Left ventricle myocardium inferior (tissue), 1 donor: ENCODE data around the gene KRTAP10-2. TPM values are rescaled to one million over a fixed set of nuclear protein-coding genes. Genes with fewer than 3 reads are reported as not detected.
"Not testable (repeated sequence)": the region's sequence is repeated elsewhere in the genome, so short reads cannot be mapped to it uniquely, and the experiment has no call there.

Source experiments
- DNase-seq: peaks from one replicate; pipeline ENCODE4 v3.0.0-alpha.2; 2020
- H3K27ac ChIP-seq: fragments of 200-600 bp; replicated peaks from 2 replicates; pipeline ENCODE4 v1.8.0; 2021
- H3K27me3 ChIP-seq: fragments of 200-600 bp; 2 replicates; pipeline ENCODE4 v1.8.0; 2021; ENCODE audit warnings: low read depth
- H3K36me3 ChIP-seq: fragments of 200-600 bp; 2 replicates; pipeline ENCODE4 v1.8.0; 2021
- H3K4me1 ChIP-seq: fragments of 200-600 bp; 2 replicates; pipeline ENCODE4 v1.8.0; 2021
- H3K4me3 ChIP-seq: fragments of 200-600 bp; 2 replicates; pipeline ENCODE4 v1.8.0; 2021; ENCODE audit warnings: mild to moderate bottlenecking, moderate library complexity
- H3K9me3 ChIP-seq: fragments of 200-600 bp; replicated peaks from 2 replicates; pipeline ENCODE4 v1.8.0; 2021
- CTCF ChIP-seq: fragments of 200-600 bp; IDR thresholded peaks from 2 replicates; pipeline ENCODE4 v1.8.0; 2021; ENCODE audit warnings: antibody characterized with exemption, mild to moderate bottlenecking, borderline replicate concordance
- intact Hi-C: fragments of 100-400 bp; cut with micrococcal nuclease; formaldehyde crosslinking; loops from one replicate; pipeline ENCODE4 v1.11.0; 2022
- total RNA-seq: library from RNA; stranded (reverse); fragmentation: NEBNext Ultra II Directional; extraction: Animal tissue kit (Norgen Biotek cat#: 25700); gene quantifications from one replicate; pipeline ENCODE4 v1.2.1, GENCODE V29; 2021
- donor health status: DM: no; HTN: yes; CAD: no; lungs with severe emphysema.

KRTAP10-2 gene
- total RNA-seq, 1 donor from 2014 or later = not detected

DNA sequence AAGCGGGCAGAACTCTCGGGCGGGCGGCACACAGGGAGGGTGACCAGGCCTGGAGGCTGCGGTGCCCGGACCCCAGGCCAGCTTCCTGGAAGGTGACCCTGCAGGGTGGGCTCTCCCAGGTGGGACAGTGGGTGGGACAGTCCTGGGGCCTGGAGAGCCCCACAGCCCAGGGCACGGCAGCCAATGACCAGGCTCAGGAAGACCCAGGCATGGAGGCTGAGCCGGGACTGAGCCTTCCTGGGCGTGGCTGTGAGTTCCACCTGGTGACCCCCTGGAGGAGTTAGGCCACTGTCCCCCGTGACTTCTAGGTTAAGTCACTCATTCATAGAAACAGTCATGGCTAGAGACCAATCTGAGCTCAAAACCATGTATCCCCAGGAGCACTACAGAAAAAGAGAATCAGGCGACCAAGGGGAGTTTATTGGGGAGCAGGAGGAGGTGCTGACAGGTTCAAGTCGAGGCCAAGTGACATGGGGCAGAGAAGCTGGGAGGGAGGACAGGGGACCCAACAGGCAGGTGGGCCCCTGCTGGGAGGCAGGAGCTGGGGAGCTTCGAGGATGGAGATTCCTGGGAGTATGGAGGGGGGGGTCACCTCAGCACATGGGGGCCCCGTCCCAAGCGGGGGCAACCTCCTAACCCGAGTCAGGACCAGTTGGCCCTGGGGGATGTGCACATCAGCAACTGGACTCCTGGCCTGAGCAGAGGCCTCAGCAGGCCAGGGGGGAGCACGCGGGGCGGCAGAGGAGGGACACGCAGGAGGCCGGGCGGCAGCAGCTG, 27.9 kb upstream of the KRTAP10-2 start:
- no peaks in the 10 kb centered on the region for H3K36me3 ChIP-seq
- TF ChIP-seq CTCF = no peak
- H3K27ac ChIP-seq = no peak overlapping the region
- peaks cover 26% of the 10 kb centered on the region for H3K27me3 ChIP-seq
- H3K4me1 ChIP-seq = peaks cover 3% of the 10 kb centered on the region
- intact Hi-C loops = no loop called here
- no peak overlapping the region for H3K4me3 ChIP-seq
- DNase-seq = no peak
- peaks cover 41% of the 10 kb centered on the region for H3K9me3 ChIP-seq

GRCh38 chr21:44578371-44579055, 27.2 kb upstream of the KRTAP10-2 start:
- no peaks in the 10 kb centered on the region for H3K36me3 ChIP-seq
- no peak overlapping the region for H3K27ac ChIP-seq
- intact Hi-C loops = no loop called here
- no peak for DNase-seq
- no peaks in the 10 kb centered on the region for H3K4me1 ChIP-seq
- H3K27me3 ChIP-seq = peaks cover 26% of the 10 kb centered on the region
- TF ChIP-seq CTCF = no peak
- H3K4me3 ChIP-seq = no peak overlapping the region
- H3K9me3 ChIP-seq = peaks cover 41% of the 10 kb centered on the region

- intact Hi-C loops = no loop called here
Measured at GRCh38 chr21:44576025-44576420, 24.7 kb upstream of the KRTAP10-2 start.

GRCh38 chr21:44575307-44576024, 24.2 kb upstream of the KRTAP10-2 start:
- Histone ChIP-seq H3K36me3 (no peaks in the 10 kb centered on the region), H3K4me3 (no peak overlapping the region), H3K4me1 (no peaks in the 10 kb centered on the region), H3K27ac (no peak overlapping the region), H3K9me3 (peaks cover 35% of the 10 kb centered on the region), H3K27me3 (peaks cover 24% of the 10 kb centered on the region)
- intact Hi-C loops = no loop called here
- TF ChIP-seq CTCF = no peak
- no peak for DNase-seq

More at GRCh38 chr21:44576025-44576420, 24.7 kb upstream of the KRTAP10-2 start:
- Histone ChIP-seq H3K27ac (no peak overlapping the region), H3K4me3 (no peak overlapping the region), H3K27me3 (peaks cover 24% of the 10 kb centered on the region), H3K9me3 (peaks cover 36% of the 10 kb centered on the region), H3K4me1 (no peaks in the 10 kb centered on the region), H3K36me3 (no peaks in the 10 kb centered on the region)
- no peak for DNase-seq
- no peak for TF ChIP-seq CTCF

- Histone ChIP-seq H3K36me3 (no peaks in the 10 kb centered on the region), H3K27me3 (peaks cover 18% of the 10 kb centered on the region), H3K4me1 (no peaks in the 10 kb centered on the region), H3K9me3 (peaks cover 37% of the 10 kb centered on the region), H3K4me3 (no peak overlapping the region), H3K27ac (no peak overlapping the region)
- no peak for TF ChIP-seq CTCF
- no peak for DNase-seq
- intact Hi-C loops = no loop called here
Measured at GRCh38 chr21:44574457-44575306, 23.4 kb upstream of the KRTAP10-2 start.

GRCh38 chr21:44573630-44574456, 22.5 kb upstream of the KRTAP10-2 start, which contains the start of gene KRTAP10-4:
Gene KRTAP10-4, plus strand, starts transcription at chr21:44573729. Its CDS starts 30 bp downstream, at chr21:44573759.
- H3K36me3 ChIP-seq, H3K4me1 ChIP-seq, H3K4me3 ChIP-seq, H3K27ac ChIP-seq, DNase-seq, intact Hi-C loops: not testable (repeated sequence)
- H3K9me3 ChIP-seq = peaks cover 37% of the 10 kb centered on the region
- peaks cover 22% of the 10 kb centered on the region for H3K27me3 ChIP-seq
